Measurements from ENCODE around the gene SIX2. TPM values are rescaled to one million over a fixed set of nuclear protein-coding genes. Genes with fewer than 3 reads are reported as not detected.

The SIX2 gene
- total RNA-seq, 4 donors from 2014 or later, result not detected

- H3K4me1 ChIP-seq, result no peaks in the 10 kb centered on the region
- H3K4me3 ChIP-seq, result no peak overlapping the region
- no peak for TF ChIP-seq POLR2A (IDR thresholded peaks at IDR 0.05)
- TF ChIP-seq CTCF (IDR thresholded peaks at IDR 0.05), result no peak
- H3K27me3 ChIP-seq, result no peaks in the 10 kb centered on the region
- H3K9me3 ChIP-seq, result no peaks in the 10 kb centered on the region
- DNase-seq, result no peak
- no peak overlapping the region for H3K27ac ChIP-seq
- no peaks in the 10 kb centered on the region for H3K36me3 ChIP-seq
Measured at GRCh38 chr2:45028276-45028675, 19.0 kb upstream of the SIX2 start.

GRCh38 chr2:45026924-45027450 is 17.7 kb upstream of the SIX2 start:
- no peak for DNase-seq
- TF ChIP-seq POLR2A (IDR thresholded peaks at IDR 0.05) (no peak), CTCF (IDR thresholded peaks at IDR 0.05) (no peak)
- H3K4me3 ChIP-seq, result no peak overlapping the region
- no peaks in the 10 kb centered on the region for H3K9me3 ChIP-seq
- H3K27me3 ChIP-seq, result no peaks in the 10 kb centered on the region
- H3K36me3 ChIP-seq, result no peaks in the 10 kb centered on the region
- no peak overlapping the region for H3K27ac ChIP-seq
- no peaks in the 10 kb centered on the region for H3K4me1 ChIP-seq

GRCh38 chr2:45024600-45025291 is 15.5 kb upstream of the SIX2 start:
- Histone ChIP-seq H3K27ac (no peak overlapping the region), H3K9me3 (no peaks in the 10 kb centered on the region), H3K4me1 (no peaks in the 10 kb centered on the region), H3K4me3 (no peak overlapping the region), H3K36me3 (no peaks in the 10 kb centered on the region), H3K27me3 (no peaks in the 10 kb centered on the region)
- DNase-seq, result no peak
- TF ChIP-seq CTCF (IDR thresholded peaks at IDR 0.05) (no peak), POLR2A (IDR thresholded peaks at IDR 0.05) (no peak)

- DNase-seq, result no peak
- no peak overlapping the region for H3K4me3 ChIP-seq
- H3K4me1 ChIP-seq, result no peaks in the 10 kb centered on the region
- no peaks in the 10 kb centered on the region for H3K36me3 ChIP-seq
- TF ChIP-seq CTCF (IDR thresholded peaks at IDR 0.05) (no peak), POLR2A (IDR thresholded peaks at IDR 0.05) (no peak)
- no peaks in the 10 kb centered on the region for H3K27me3 ChIP-seq
- H3K9me3 ChIP-seq, result no peaks in the 10 kb centered on the region
- H3K27ac ChIP-seq, result no peak overlapping the region
Measured at GRCh38 chr2:45024097-45024496, 14.8 kb upstream of the SIX2 start.

GRCh38 chr2:45020439-45020838 is 11.2 kb upstream of the SIX2 start:
- Histone ChIP-seq H3K36me3 (no peaks in the 10 kb centered on the region), H3K27ac (no peak overlapping the region), H3K9me3 (no peaks in the 10 kb centered on the region), H3K27me3 (no peaks in the 10 kb centered on the region), H3K4me3 (no peak overlapping the region), H3K4me1 (no peaks in the 10 kb centered on the region)
- TF ChIP-seq CTCF (IDR thresholded peaks at IDR 0.05) (no peak), POLR2A (IDR thresholded peaks at IDR 0.05) (no peak)
- DNase-seq, result no peak
